MCF 10A (cell line): ENCODE results near the gene RALA. TPM values are rescaled to one million over a fixed set of nuclear protein-coding genes. Genes with fewer than 3 reads are reported as not detected.

Source experiments
- BruUV-seq: library from RNA; stranded (reverse); fragments of 400-500 nt; replicated peaks from 2 replicates; lab custom pipeline; 2021; lab: Mats Ljungman, UMichigan
- CTCF ChIA-PET: fragments of 300-600 bp; sonication (Branson Sonifier 250); formaldehyde crosslinking; extraction: SDS; loops from one replicate; lab custom pipeline; 2021; ENCODE audit warnings: antibody characterized with exemption, inconsistent platforms; lab: Yijun Ruan, JAX
- POLR2A ChIA-PET: fragments of 300-600, 350-650 bp; sonication (Branson Sonifier 250); formaldehyde crosslinking; extraction: SDS; loops from one replicate; lab custom pipeline; 2020; ENCODE audit warnings: antibody characterized with exemption, inconsistent platforms; lab: Yijun Ruan, JAX
- DNase-seq: peaks from one replicate; pipeline ENCODE4 v3.0.0-alpha.2; 2018; ENCODE audit not compliant: unreplicated experiment
- H3K27ac Mint-ChIP-seq: one replicate; pipeline ENCODE4 v1.8.0; 2022; ENCODE audit warnings: mild to moderate bottlenecking, low read depth, mixed read lengths; ENCODE audit not compliant: unreplicated experiment
- H3K27me3 Mint-ChIP-seq: one replicate; pipeline ENCODE4 v1.8.0; 2022; ENCODE audit warnings: mixed read lengths; ENCODE audit not compliant: insufficient read depth, unreplicated experiment
- H3K36me3 Mint-ChIP-seq: one replicate; pipeline ENCODE4 v1.8.0; 2022; ENCODE audit warnings: mild to moderate bottlenecking, moderate library complexity, mixed read lengths; ENCODE audit not compliant: insufficient read depth, unreplicated experiment
- H3K4me1 Mint-ChIP-seq: one replicate; pipeline ENCODE4 v1.8.0; 2022; ENCODE audit warnings: mixed read lengths; ENCODE audit not compliant: insufficient read depth, unreplicated experiment
- H3K4me3 Mint-ChIP-seq: one replicate; pipeline ENCODE4 v1.8.0; 2022; ENCODE audit warnings: mild to moderate bottlenecking, moderate library complexity, mixed read lengths; ENCODE audit not compliant: unreplicated experiment
- H3K9me3 Mint-ChIP-seq: one replicate; pipeline ENCODE4 v1.8.0; 2022; ENCODE audit warnings: mixed read lengths; ENCODE audit not compliant: unreplicated experiment
- intact Hi-C: fragments of 100-400 bp; cut with micrococcal nuclease; formaldehyde crosslinking; loops from 2 replicates; pipeline ENCODE4 v1.14.1; 2022
- total RNA-seq: library from RNA; stranded (reverse); gene quantifications from 2 replicates; pipeline ENCODE4 v1.2.3, GENCODE V29; 2022
- TF ChIP-seq, protein P1 (sequence below): fragments of 200-600 bp; IDR thresholded peaks from one replicate; pipeline ENCODE4 v1.8.0; 2022; ENCODE audit warnings: antibody characterized with exemption, mild to moderate bottlenecking; ENCODE audit not compliant: unreplicated experiment

Gene RALA
- total RNA-seq, 1 experiment from 2014 or later: 34.1 TPM

- Mint-ChIP-seq H3K9me3 (no peaks in the 10 kb centered on the region), H3K27me3 (no peaks in the 10 kb centered on the region), H3K4me1 (peaks cover 18% of the 10 kb centered on the region), H3K36me3 (no peaks in the 10 kb centered on the region), H3K27ac (no peak overlapping the region), H3K4me3 (no peak overlapping the region)
- intact Hi-C loops: no loop called here
- BruUV-seq: no TSS peak
- TF ChIP-seq, protein P1, sequence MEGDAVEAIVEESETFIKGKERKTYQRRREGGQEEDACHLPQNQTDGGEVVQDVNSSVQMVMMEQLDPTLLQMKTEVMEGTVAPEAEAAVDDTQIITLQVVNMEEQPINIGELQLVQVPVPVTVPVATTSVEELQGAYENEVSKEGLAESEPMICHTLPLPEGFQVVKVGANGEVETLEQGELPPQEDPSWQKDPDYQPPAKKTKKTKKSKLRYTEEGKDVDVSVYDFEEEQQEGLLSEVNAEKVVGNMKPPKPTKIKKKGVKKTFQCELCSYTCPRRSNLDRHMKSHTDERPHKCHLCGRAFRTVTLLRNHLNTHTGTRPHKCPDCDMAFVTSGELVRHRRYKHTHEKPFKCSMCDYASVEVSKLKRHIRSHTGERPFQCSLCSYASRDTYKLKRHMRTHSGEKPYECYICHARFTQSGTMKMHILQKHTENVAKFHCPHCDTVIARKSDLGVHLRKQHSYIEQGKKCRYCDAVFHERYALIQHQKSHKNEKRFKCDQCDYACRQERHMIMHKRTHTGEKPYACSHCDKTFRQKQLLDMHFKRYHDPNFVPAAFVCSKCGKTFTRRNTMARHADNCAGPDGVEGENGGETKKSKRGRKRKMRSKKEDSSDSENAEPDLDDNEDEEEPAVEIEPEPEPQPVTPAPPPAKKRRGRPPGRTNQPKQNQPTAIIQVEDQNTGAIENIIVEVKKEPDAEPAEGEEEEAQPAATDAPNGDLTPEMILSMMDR: no peak
- DNase-seq: no peak
- ChIA-PET CTCF (interaction anchor here (0.5 to 5.4 kb wide), 7 partner anchors 11 to 160 kb away, joined by 3 to 43 read pairs (median 4); no protein-coding TSS in a partner anchor), POLR2A (interaction anchor here (1.2 to 2.2 kb wide), 4 partner anchors 11 to 154 kb away, joined by 3 to 6 read pairs (median 3); no protein-coding TSS in a partner anchor)
Measured at GRCh38 chr7:39735903-39736302, 112.5 kb downstream of the RALA start.

- peak; percentile 77 for DNase-seq
- no peaks in the 10 kb centered on the region for H3K36me3 Mint-ChIP-seq
- TF ChIP-seq, protein P1: peak; percentile 25
- intact Hi-C loops: no loop called here
- no peaks in the 10 kb centered on the region for H3K9me3 Mint-ChIP-seq
- no peaks in the 10 kb centered on the region for H3K27me3 Mint-ChIP-seq
- ChIA-PET POLR2A (interaction anchor here (0.9 to 1.4 kb wide), 4 partner anchors 9 to 175 kb away, joined by 3 to 4 read pairs (median 3); no protein-coding TSS in a partner anchor), CTCF (interaction anchor here (0.5 to 15.7 kb wide), 10 partner anchors 9 to 945 kb away, joined by 3 to 365 read pairs (median 4); no protein-coding TSS in a partner anchor)
- H3K27ac Mint-ChIP-seq: no peak overlapping the region
- H3K4me3 Mint-ChIP-seq: no peak overlapping the region
- no TSS peak for BruUV-seq
- H3K4me1 Mint-ChIP-seq: peaks cover 7% of the 10 kb centered on the region
Measured at GRCh38 chr7:39741942-39742623, 118.7 kb downstream of the RALA start.

GRCh38 chr7:39744620-39745019 lies 121.2 kb downstream of the RALA start:
- ChIA-PET POLR2A (interaction anchor here (4.0 kb wide), 1 partner anchor 164 kb away, joined by 33 read pairs; no protein-coding TSS in a partner anchor), CTCF (interaction anchor here (0.6 to 15.7 kb wide), 10 partner anchors 10 to 314 kb away, joined by 3 to 365 read pairs (median 4); no protein-coding TSS in a partner anchor)
- TF ChIP-seq, protein P1: no peak
- peak overlapping the region; percentile 44 for H3K27ac Mint-ChIP-seq
- H3K36me3 Mint-ChIP-seq: no peaks in the 10 kb centered on the region
- no peaks in the 10 kb centered on the region for H3K27me3 Mint-ChIP-seq
- DNase-seq: no peak
- H3K4me3 Mint-ChIP-seq: no peak overlapping the region
- H3K4me1 Mint-ChIP-seq: peaks cover 7% of the 10 kb centered on the region
- no TSS peak for BruUV-seq
- intact Hi-C loops: no loop called here
- H3K9me3 Mint-ChIP-seq: no peaks in the 10 kb centered on the region

DNA sequence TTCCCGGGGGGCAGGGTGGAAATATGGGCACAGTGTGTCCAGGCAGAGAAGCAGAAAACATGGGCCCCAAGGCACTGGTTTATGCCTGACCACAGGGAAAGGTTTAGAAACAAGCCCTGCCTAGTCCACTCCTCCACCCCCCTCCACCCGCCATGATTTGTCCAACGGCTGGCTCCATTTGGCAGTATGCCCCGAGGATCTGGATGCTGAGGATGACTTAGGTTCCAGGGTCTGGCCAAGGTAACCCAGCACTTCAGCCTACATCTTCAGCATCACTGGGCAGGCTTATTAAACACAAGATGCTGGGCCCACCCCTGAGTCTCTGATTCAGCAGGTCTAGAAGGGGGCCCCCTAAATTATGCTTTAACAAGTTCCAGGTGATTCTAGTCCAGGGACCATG lies 121.9 kb downstream of the RALA start:
- Mint-ChIP-seq H3K27me3 (no peaks in the 10 kb centered on the region), H3K4me3 (no peak overlapping the region), H3K27ac (no peak overlapping the region), H3K4me1 (peaks cover 7% of the 10 kb centered on the region), H3K36me3 (no peaks in the 10 kb centered on the region), H3K9me3 (no peaks in the 10 kb centered on the region)
- BruUV-seq: no TSS peak
- TF ChIP-seq, protein P1: no peak
- POLR2A ChIA-PET: interaction anchor here (0.6 to 4.0 kb wide), 3 partner anchors 107 to 165 kb away, joined by 3 to 33 read pairs (median 17); partner anchors contain the start of gene RALA
- intact Hi-C loops: no loop called here
- CTCF ChIA-PET: interaction anchor here (0.5 to 15.7 kb wide), 22 partner anchors 10 to 307 kb away, joined by 3 to 365 read pairs (median 5); partner anchors contain the start of gene YAE1
- DNase-seq: no peak
